ENCODE data around the gene SULT4A1.
"Not testable (repeated sequence)": the region's sequence is repeated elsewhere in the genome, so short reads cannot be mapped to it uniquely, and the experiment has no call there.

The SULT4A1 gene

GRCh38 chr22:43862074-43862881, at the start of gene SULT4A1:
SULT4A1 (minus strand) TSS chr22:43862513; CDS start chr22:43862382, 131 bp downstream.
- DNase-seq, result peak; percentile 9

GRCh38 chr22:43911351-43911750, 49.0 kb upstream of the SULT4A1 start:
- no peak for DNase-seq

- DNase-seq, result no peak
Observed at GRCh38 chr22:43910178-43910695, 47.9 kb upstream of the SULT4A1 start.

GRCh38 chr22:43909708-43910107, 47.4 kb upstream of the SULT4A1 start:
- DNase-seq, result no peak

- no peak for DNase-seq
Observed at GRCh38 chr22:43905681-43906080, 43.4 kb upstream of the SULT4A1 start.

- DNase-seq, result not testable (repeated sequence)
Observed at GRCh38 chr22:43904412-43904811, 42.1 kb upstream of the SULT4A1 start.

GRCh38 chr22:43903033-43903432, 40.7 kb upstream of the SULT4A1 start:
- DNase-seq, result not testable (repeated sequence)

GRCh38 chr22:43901976-43902643, 39.8 kb upstream of the SULT4A1 start:
- DNase-seq, result no peak

GRCh38 chr22:43900206-43900605, 37.9 kb upstream of the SULT4A1 start:
- no peak for DNase-seq

- no peak for DNase-seq
Observed at GRCh38 chr22:43897751-43898261, 35.5 kb upstream of the SULT4A1 start.

- DNase-seq, result no peak
Observed at GRCh38 chr22:43895986-43896645, 33.8 kb upstream of the SULT4A1 start.

GRCh38 chr22:43894122-43894521, 31.8 kb upstream of the SULT4A1 start:
- no peak for DNase-seq

GRCh38 chr22:43893266-43893665, 31.0 kb upstream of the SULT4A1 start:
- no peak for DNase-seq

GRCh38 chr22:43892183-43892894, 30.0 kb upstream of the SULT4A1 start:
- DNase-seq, result no peak

GRCh38 chr22:43891360-43892182, 29.3 kb upstream of the SULT4A1 start, which contains the start of gene PNPLA5:
PNPLA5 (minus strand) TSS chr22:43892013; CDS start chr22:43891880, 133 bp downstream.
- no peak for DNase-seq

GRCh38 chr22:43890901-43891331, 28.6 kb upstream of the SULT4A1 start:
- no peak for DNase-seq

GRCh38 chr22:43889860-43890253, 27.5 kb upstream of the SULT4A1 start:
- no peak for DNase-seq

GRCh38 chr22:43889201-43889859, 27.0 kb upstream of the SULT4A1 start:
- no peak for DNase-seq

GRCh38 chr22:43888740-43889139, 26.4 kb upstream of the SULT4A1 start:
- no peak for DNase-seq

- DNase-seq, result no peak
Observed at GRCh38 chr22:43887391-43887790, 25.1 kb upstream of the SULT4A1 start.

GRCh38 chr22:43886231-43886630, 23.9 kb upstream of the SULT4A1 start:
- DNase-seq, result no peak

Measured in NCI-H1092 treated with DMSO at 0.1 percent for 48 hours (cell line).